AG04450 (cell line): Measurements from ENCODE around the gene ATXN10. TPM values are rescaled to one million over a fixed set of nuclear protein-coding genes. Genes with fewer than 3 reads are reported as not detected.

Experiments used
- CTCF ChIA-PET: fragments of 300-600, 350-600 bp; formaldehyde crosslinking; extraction: SDS; loops from one replicate; lab custom pipeline; 2022; ENCODE audit warnings: antibody characterized with exemption, inconsistent platforms; lab: Charles Lee
- POLR2A ChIA-PET: fragments of 350-600 bp; formaldehyde crosslinking; extraction: SDS; loops from one replicate; lab custom pipeline; 2021; ENCODE audit warnings: antibody characterized with exemption, inconsistent platforms; lab: Yijun Ruan, JAX
- DNase-seq: peaks from one replicate; pipeline ENCODE4 v3.0.0-alpha.2; 2011; ENCODE audit warnings: low read depth, low spot score
- H3K27ac ChIP-seq: one replicate; pipeline ENCODE4 v1.5.1; 2012; ENCODE audit warnings: low read depth, low read length, control low read depth
- H3K27me3 ChIP-seq: one replicate; pipeline ENCODE4 v1.6.0; 2012; ENCODE audit warnings: low read length; ENCODE audit not compliant: control insufficient read depth, insufficient read depth
- H3K4me3 ChIP-seq: 2 replicates; pipeline ENCODE4 v1.5.1; 2011; ENCODE audit warnings: mild to moderate bottlenecking, low read depth, low read length, control low read depth
- H3K9me3 ChIP-seq: 2 replicates; pipeline ENCODE4 v1.5.1; 2012; ENCODE audit warnings: low read length; ENCODE audit not compliant: control insufficient read depth, insufficient read depth
- polyA plus RNA-seq: library from polyadenylated mRNA; depleted of rRNA; stranded (reverse); fragments of >200 nt; gene quantifications from 2 replicates; pipeline ENCODE4 v1.2.3, GENCODE V29; 2011
- TF ChIP-seq, protein P1 (sequence below): IDR thresholded peaks from 2 replicates; pipeline ENCODE4 v1.5.1; 2011; ENCODE audit warnings: low read depth, low read length, control low read depth, inconsistent platforms

ATXN10 gene
- polyA plus RNA-seq, 1 experiment: 521 TPM

DNA sequence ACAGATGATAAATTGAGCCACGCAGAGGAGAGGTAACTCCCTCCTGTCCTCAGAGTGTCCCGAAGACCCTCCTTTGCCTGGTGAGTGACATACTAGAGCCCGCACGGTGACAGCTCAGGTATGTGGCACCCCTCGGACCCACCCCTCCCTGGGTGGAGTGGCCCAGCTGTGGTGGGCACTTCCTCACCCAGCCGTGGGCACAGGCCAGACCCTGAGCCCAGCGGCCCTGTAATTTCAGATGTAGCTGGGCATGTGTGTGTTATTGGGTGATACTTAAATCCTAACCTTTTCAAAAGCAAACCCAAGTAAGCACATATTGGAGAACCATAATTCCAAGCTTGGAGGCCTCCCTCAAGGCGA is 212.2 kb downstream of the ATXN10 start:
- H3K27me3 ChIP-seq: peaks cover 34% of the 10 kb centered on the region
- no peak overlapping the region for H3K27ac ChIP-seq
- H3K9me3 ChIP-seq: no peaks in the 10 kb centered on the region; the same call in 1 of the 2 replicates
- POLR2A ChIA-PET: interaction anchor here (1.3 kb wide), 1 partner anchor 20 kb away, joined by 3 read pairs; no protein-coding TSS in a partner anchor
- TF ChIP-seq, protein P1, sequence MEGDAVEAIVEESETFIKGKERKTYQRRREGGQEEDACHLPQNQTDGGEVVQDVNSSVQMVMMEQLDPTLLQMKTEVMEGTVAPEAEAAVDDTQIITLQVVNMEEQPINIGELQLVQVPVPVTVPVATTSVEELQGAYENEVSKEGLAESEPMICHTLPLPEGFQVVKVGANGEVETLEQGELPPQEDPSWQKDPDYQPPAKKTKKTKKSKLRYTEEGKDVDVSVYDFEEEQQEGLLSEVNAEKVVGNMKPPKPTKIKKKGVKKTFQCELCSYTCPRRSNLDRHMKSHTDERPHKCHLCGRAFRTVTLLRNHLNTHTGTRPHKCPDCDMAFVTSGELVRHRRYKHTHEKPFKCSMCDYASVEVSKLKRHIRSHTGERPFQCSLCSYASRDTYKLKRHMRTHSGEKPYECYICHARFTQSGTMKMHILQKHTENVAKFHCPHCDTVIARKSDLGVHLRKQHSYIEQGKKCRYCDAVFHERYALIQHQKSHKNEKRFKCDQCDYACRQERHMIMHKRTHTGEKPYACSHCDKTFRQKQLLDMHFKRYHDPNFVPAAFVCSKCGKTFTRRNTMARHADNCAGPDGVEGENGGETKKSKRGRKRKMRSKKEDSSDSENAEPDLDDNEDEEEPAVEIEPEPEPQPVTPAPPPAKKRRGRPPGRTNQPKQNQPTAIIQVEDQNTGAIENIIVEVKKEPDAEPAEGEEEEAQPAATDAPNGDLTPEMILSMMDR: no peak
- CTCF ChIA-PET: no interaction called here
- no peak overlapping the region for H3K4me3 ChIP-seq
- DNase-seq: no peak

DNA sequence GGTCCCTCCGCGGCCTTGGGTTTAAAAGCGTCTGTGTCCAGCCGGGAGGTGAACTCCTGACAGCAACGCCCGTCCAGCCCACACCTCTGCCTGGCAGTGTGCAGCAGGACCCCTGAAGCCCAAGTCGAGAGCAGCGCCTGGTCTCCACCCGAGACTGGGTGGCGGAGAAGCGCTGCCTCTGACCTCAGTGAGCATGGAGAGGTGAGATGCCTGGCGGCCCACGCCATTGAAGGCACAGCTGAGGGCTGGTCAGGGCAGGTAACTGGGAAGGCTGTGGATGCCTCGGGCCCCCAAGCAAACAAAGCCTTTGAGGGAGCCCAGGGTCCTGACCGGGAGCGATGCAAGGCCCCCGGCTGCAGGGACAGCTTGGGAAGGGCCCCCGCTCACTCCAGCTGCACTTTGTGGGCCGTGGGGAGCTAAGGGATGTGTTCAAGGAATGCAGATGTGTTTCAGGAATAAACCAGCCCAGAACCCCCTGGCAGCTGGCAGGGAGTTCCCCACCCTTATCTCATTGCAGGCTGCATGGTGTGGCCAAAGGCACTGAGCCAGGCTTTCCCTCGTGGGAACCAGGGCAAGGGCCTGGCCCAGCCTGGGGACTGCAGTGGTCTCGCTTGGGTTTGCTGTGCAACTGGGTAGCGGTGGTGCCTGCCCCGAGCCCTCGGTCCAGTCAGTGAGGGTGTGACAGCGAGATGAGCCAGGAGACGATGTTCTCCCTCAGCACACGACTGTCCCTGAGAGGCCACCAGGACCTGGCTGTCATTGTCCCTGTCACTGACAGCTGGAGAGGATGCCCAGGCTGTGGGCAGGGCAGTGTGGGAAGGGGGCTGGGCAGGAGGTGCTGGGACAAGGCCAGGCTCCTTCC is 212.8 kb downstream of the ATXN10 start:
- H3K27me3 ChIP-seq: peaks cover 32% of the 10 kb centered on the region
- H3K9me3 ChIP-seq: no peaks in the 10 kb centered on the region; the same call in 1 of the 2 replicates
- DNase-seq: no peak
- H3K4me3 ChIP-seq: no peak overlapping the region
- CTCF ChIA-PET: no interaction called here
- H3K27ac ChIP-seq: no peak overlapping the region
- TF ChIP-seq, protein P1: no peak
- POLR2A ChIA-PET: interaction anchor here (1.3 kb wide), 1 partner anchor 19 kb away, joined by 3 read pairs; no protein-coding TSS in a partner anchor

DNA sequence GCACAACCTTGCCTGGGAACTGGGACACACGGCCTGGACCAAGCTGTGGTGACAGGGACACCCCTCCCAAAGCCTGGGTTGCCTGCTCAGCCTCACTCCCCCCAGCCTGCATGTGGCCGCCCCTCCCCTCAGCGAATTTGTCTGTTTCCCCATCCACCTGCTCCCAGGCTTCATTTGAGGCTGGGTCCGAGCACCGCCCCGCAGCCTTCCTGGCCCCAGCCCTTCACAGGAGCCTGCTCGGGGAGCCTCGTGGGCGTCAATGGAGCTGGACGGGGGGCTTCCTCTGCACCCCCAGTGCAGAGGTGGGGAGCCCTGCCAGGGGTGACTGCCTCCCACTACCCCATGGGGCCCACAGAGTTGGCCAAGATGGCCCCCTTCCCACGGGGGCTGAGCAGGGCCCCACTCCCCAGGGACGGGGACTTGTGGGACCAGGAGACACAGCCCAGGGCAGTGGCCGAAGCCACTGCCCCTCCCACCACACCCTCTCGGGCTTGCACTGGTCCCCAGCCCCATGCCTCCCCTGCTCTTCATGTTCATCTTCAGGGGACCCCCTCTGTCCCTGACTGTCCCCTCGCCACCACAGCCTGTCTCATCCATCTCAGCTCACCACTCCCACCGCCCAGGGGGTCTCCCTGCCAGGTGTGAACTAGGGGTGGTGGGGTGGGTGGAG is 213.7 kb downstream of the ATXN10 start:
- ChIA-PET POLR2A (no interaction called here), CTCF (no interaction called here)
- no peak for DNase-seq
- Histone ChIP-seq H3K9me3 (no peaks in the 10 kb centered on the region; the same call in 1 of the 2 replicates), H3K4me3 (no peak overlapping the region), H3K27ac (no peak overlapping the region), H3K27me3 (peaks cover 23% of the 10 kb centered on the region)
- TF ChIP-seq, protein P1: no peak

DNA sequence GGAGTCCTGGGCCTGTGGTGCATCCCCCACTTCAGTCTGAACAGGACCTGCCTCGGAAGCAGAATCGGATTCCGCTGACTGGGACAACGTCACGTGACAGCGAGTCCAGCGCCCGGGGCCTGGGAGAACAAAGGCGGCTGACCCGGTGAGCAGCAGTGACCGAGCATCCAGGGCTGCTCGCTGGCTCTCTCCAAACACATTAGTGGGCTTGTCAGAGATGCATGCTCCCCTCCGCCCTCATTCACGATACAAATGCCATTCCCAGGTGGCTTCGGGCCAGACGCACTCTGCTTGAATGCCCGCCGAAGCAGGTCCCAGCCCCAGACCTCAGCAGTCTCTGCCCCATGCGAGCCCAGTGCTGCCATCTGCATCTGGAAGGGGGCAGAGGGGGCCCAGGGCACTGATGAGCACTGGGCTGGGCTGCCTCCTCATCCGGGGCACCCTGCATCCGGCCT is 214.3 kb downstream of the ATXN10 start:
- ChIA-PET POLR2A (no interaction called here), CTCF (no interaction called here)
- Histone ChIP-seq H3K27me3 (peaks cover 17% of the 10 kb centered on the region), H3K27ac (no peak overlapping the region), H3K9me3 (peaks cover 4% of the 10 kb centered on the region; the same call in 1 of the 2 replicates), H3K4me3 (no peak overlapping the region)
- TF ChIP-seq, protein P1: no peak
- no peak for DNase-seq
